H1 (cell line): ENCODE measurements around the gene CRISPLD2. TPM values are rescaled to one million over a fixed set of nuclear protein-coding genes. Genes with fewer than 3 reads are reported as not detected.

Source experiments
- CTCF ChIA-PET: fragments of 300-600 bp; sonication (Branson Sonifier 250); formaldehyde crosslinking; loops from one replicate; lab custom pipeline; 2021; ENCODE audit not compliant: partially characterized antibody; lab: Charles Lee
- POLR2A ChIA-PET: fragments of 300-600 bp; sonication (Branson Sonifier 250); formaldehyde crosslinking; loops from one replicate; lab custom pipeline; 2021; ENCODE audit warnings: inconsistent platforms; ENCODE audit not compliant: partially characterized antibody; lab: Charles Lee
- DNase-seq, 2 experiments: peaks; one replicate each; pipeline versions ENCODE4 v3.0.0 to v3.0.0-alpha.2; 2010 to 2022; ENCODE audit warnings: low spot score in 2 of 2, low read depth in 1 of 2, mixed read lengths in 1 of 2
- FAIRE-seq: peaks from 2 replicates; lab custom pipeline; 2011; peaks lifted over from hg19 to GRCh38; lab: Jason Lieb, UNC
- H2AFZ ChIP-seq: 2 replicates; pipeline ENCODE4 v1.8.1; 2012; ENCODE audit warnings: low read length, inconsistent platforms
- H2AK5ac ChIP-seq: 2 replicates; pipeline ENCODE4 v1.6.1; 2013; ENCODE audit warnings: low read depth, low read length
- H2BK120ac ChIP-seq: replicated peaks from 2 replicates; pipeline ENCODE3; 2013; ENCODE audit warnings: low read depth, low read length, inconsistent platforms
- H2BK12ac ChIP-seq: 2 replicates; pipeline ENCODE4 v1.6.1; 2013; ENCODE audit warnings: low read depth, low read length
- H2BK15ac ChIP-seq: 2 replicates; pipeline ENCODE4 v1.6.1; 2013; ENCODE audit warnings: low read length
- H2BK20ac ChIP-seq: 2 replicates; pipeline ENCODE4 v1.6.1; 2013; ENCODE audit warnings: low read length
- H2BK5ac ChIP-seq: 2 replicates; pipeline ENCODE4 v1.6.1; 2013; ENCODE audit warnings: low read depth, low read length
- H3K14ac ChIP-seq: 2 replicates; pipeline ENCODE4 v1.6.1; 2013; ENCODE audit warnings: inconsistent platforms; ENCODE audit not compliant: insufficient read length
- H3K18ac ChIP-seq: 2 replicates; pipeline ENCODE4 v1.6.1; 2013; ENCODE audit warnings: low read length; ENCODE audit errors: extremely low read depth
- H3K23ac ChIP-seq: 2 replicates; pipeline ENCODE4 v1.6.1; 2013; ENCODE audit warnings: inconsistent platforms; ENCODE audit not compliant: insufficient read length
- H3K23me2 ChIP-seq: 2 replicates; pipeline ENCODE4 v1.6.1; 2013; ENCODE audit warnings: low read depth, low read length
- H3K27ac ChIP-seq: 2 replicates; pipeline ENCODE4 v1.6.1; 2011; ENCODE audit warnings: low read depth, low read length, inconsistent platforms
- H3K27me3 ChIP-seq, 4 experiments: replicated peaks in 1 of 4; 1 replicate in 1 of 4; 2 replicates in 3 of 4; pipeline versions ENCODE4 v1.6.1 to v1.8.1; 2011 to 2013; ENCODE audit warnings: low read length in 3 of 4, mild to moderate bottlenecking in 3 of 4, inconsistent platforms in 2 of 4, mixed read lengths in 2 of 4, moderate library complexity in 1 of 4; ENCODE audit not compliant: control insufficient read depth in 3 of 4, insufficient read depth in 3 of 4; ENCODE audit errors: extremely low read depth in 1 of 4
- H3K36me3 ChIP-seq, 4 experiments: 2 replicates each; pipeline versions ENCODE4 v1.6.1 to v1.8.1; 2011 to 2013; ENCODE audit warnings: mild to moderate bottlenecking in 4 of 4, low read length in 3 of 4, moderate library complexity in 2 of 4, control low read depth in 1 of 4, inconsistent platforms in 1 of 4; ENCODE audit not compliant: insufficient read depth in 4 of 4, control insufficient read depth in 2 of 4
- H3K4ac ChIP-seq: replicated peaks from 2 replicates; pipeline ENCODE3; 2013; ENCODE audit warnings: low read length, low read depth, mixed read lengths, inconsistent platforms; ENCODE audit not compliant: insufficient read length
- H3K4me1 ChIP-seq, 4 experiments: replicated peaks in 1 of 4; 1 replicate in 1 of 4; 2 replicates in 3 of 4; pipeline versions ENCODE4 v1.6.1 to v1.8.1; 2011 to 2013; ENCODE audit warnings: low read length in 3 of 4, inconsistent platforms in 2 of 4, mixed read lengths in 1 of 4; ENCODE audit not compliant: insufficient read depth in 4 of 4, control insufficient read depth in 3 of 4
- H3K4me2 ChIP-seq, 2 experiments: 2 replicates each; pipeline versions ENCODE4 v1.6.1 to v1.8.1; 2011 to 2013; ENCODE audit warnings: low read depth in 2 of 2, low read length in 2 of 2, control low read depth in 1 of 2, inconsistent platforms in 1 of 2, mild to moderate bottlenecking in 1 of 2; ENCODE audit not compliant: insufficient read depth in 1 of 2
- H3K4me3 ChIP-seq, 4 experiments: fragments of 200-600, 300-600 bp in 1 of 4; sonication (generic), shearing (Covaris generic), sonication (Bioruptor Twin) in 1 of 4; 2 replicates each; pipeline versions ENCODE4 v1.5.1 to v1.8.1; 2011 to 2016; ENCODE audit warnings: low read length in 4 of 4, low read depth in 3 of 4, control low read depth in 2 of 4, inconsistent platforms in 2 of 4, mild to moderate bottlenecking in 2 of 4, mixed read lengths in 1 of 4, moderate library complexity in 1 of 4; ENCODE audit not compliant: insufficient read depth in 2 of 4; ENCODE audit errors: extremely low read depth in 1 of 4
- H3K56ac ChIP-seq: replicated peaks from 2 replicates; pipeline ENCODE3; 2013; ENCODE audit warnings: low read depth, mild to moderate bottlenecking, mixed read lengths, low read length, inconsistent platforms; ENCODE audit not compliant: insufficient read length
- H3K79me1 ChIP-seq: 2 replicates; pipeline ENCODE4 v1.6.1; 2013; ENCODE audit warnings: low read depth, low read length, control low read depth
- H3K79me2 ChIP-seq, 2 experiments: 2 replicates each; pipeline versions ENCODE4 v1.6.1 to v1.8.1; 2012 to 2013; ENCODE audit warnings: low read length in 2 of 2, mild to moderate bottlenecking in 2 of 2, inconsistent platforms in 1 of 2; ENCODE audit not compliant: insufficient read depth in 2 of 2, control insufficient read depth in 1 of 2
- H3K9ac ChIP-seq, 4 experiments: replicated peaks in 1 of 4; 1 replicate in 1 of 4; 2 replicates in 3 of 4; pipeline versions ENCODE4 v1.6.1 to v1.8.1; 2011 to 2013; ENCODE audit warnings: low read depth in 3 of 4, low read length in 3 of 4, control low read depth in 2 of 4, mild to moderate bottlenecking in 2 of 4, moderate library complexity in 2 of 4, inconsistent platforms in 1 of 4; ENCODE audit errors: extremely low read depth in 1 of 4
- H3K9me3 ChIP-seq, 2 experiments: 2 replicates each; pipeline versions ENCODE4 v1.6.1 to v1.8.1; 2012 to 2013; ENCODE audit warnings: mild to moderate bottlenecking in 2 of 2, moderate library complexity in 2 of 2, control low read depth in 1 of 2, inconsistent platforms in 1 of 2, low read depth in 1 of 2, low read length in 1 of 2, mixed read lengths in 1 of 2; ENCODE audit not compliant: insufficient read depth in 2 of 2
- H4K20me1 ChIP-seq, 2 experiments: replicated peaks in 1 of 2; 2 replicates each; pipeline versions ENCODE3 to v1.8.1; 2011 to 2013; ENCODE audit warnings: inconsistent platforms in 2 of 2, low read length in 2 of 2, mild to moderate bottlenecking in 1 of 2; ENCODE audit not compliant: insufficient read depth in 2 of 2, control insufficient read depth in 1 of 2
- H4K5ac ChIP-seq: 2 replicates; pipeline ENCODE4 v1.6.1; 2013; ENCODE audit warnings: low read length, low read depth, mixed read lengths, inconsistent platforms; ENCODE audit not compliant: insufficient read length
- H4K8ac ChIP-seq: 2 replicates; pipeline ENCODE4 v1.8.0; 2013; ENCODE audit warnings: mild to moderate bottlenecking, moderate library complexity, low read length, inconsistent platforms; ENCODE audit not compliant: insufficient read depth; ENCODE audit errors: extremely low read depth
- H4K91ac ChIP-seq: replicated peaks from 2 replicates; pipeline ENCODE3; 2013; ENCODE audit warnings: low read length, mixed read lengths, inconsistent platforms; ENCODE audit not compliant: insufficient read length
- GTF2F1 ChIP-seq: IDR thresholded peaks from 2 replicates; pipeline ENCODE4 v1.6.1; 2012; ENCODE audit warnings: low read depth, low read length, improper control_type of control experiment, borderline replicate concordance
- HDAC6 ChIP-seq: IDR thresholded peaks from one replicate; pipeline ENCODE4 v1.7.1; 2012; ENCODE audit warnings: low read depth, mild to moderate bottlenecking, inconsistent platforms, low read length, moderate library complexity
- JUN ChIP-seq: IDR thresholded peaks from 2 replicates; pipeline ENCODE4 v1.6.1; 2011; ENCODE audit warnings: low read depth, mild to moderate bottlenecking, improper control_type of control experiment, low read length
- KDM5A ChIP-seq: fragments of 200-600 bp; IDR thresholded peaks from 2 replicates; pipeline ENCODE4 v1.7.1; 2012; ENCODE audit warnings: mild to moderate bottlenecking, low read length, inconsistent platforms, mixed read lengths
- POLR2AphosphoS5 ChIP-seq: IDR thresholded peaks from 2 replicates; pipeline ENCODE4 v1.6.1; 2011; ENCODE audit warnings: low read depth, low read length
- USF2 ChIP-seq: IDR thresholded peaks from 2 replicates; pipeline ENCODE4 v1.6.1; 2011; ENCODE audit warnings: low read length, improper control_type of control experiment
- WGBS, 2 experiments: shearing (Covaris generic) in 1 of 2; methylation state at CpG; one replicate each; pipeline versions ENCODE4 v1.1.6 to v1.1.7; 2013 to 2015; ENCODE audit warnings: low lambda C conversion rate in 2 of 2, mixed read lengths in 2 of 2, inconsistent platforms in 1 of 2, low coverage in 1 of 2, missing lambda C conversion rate in 1 of 2; ENCODE audit not compliant: insufficient replicate concordance in 2 of 2, insufficient coverage in 1 of 2, insufficient read length in 1 of 2; ENCODE audit errors: extremely low coverage in 1 of 2, missing lambda C conversion rate in 1 of 2; 5-methylcytosine and 5-hydroxymethylcytosine counted together
- polyA plus RNA-seq, 7 experiments: library from polyadenylated mRNA; depleted of rRNA in 3 of 7; stranded (reverse) in 5 of 7; unstranded in 2 of 7; fragments of >200 nt in 5 of 7; fragments of 200-250 nt in 2 of 7; gene quantifications; 1 replicate in 5 of 7; 2 replicates in 1 of 7; 4 replicates in 1 of 7; pipeline versions ENCODE4 v1.2.1 to v1.2.3, GENCODE V29; 2011 to 2013; ENCODE audit warnings: missing spikeins in 2 of 7, mixed read lengths in 2 of 7
- total RNA-seq: library from RNA; stranded (reverse); fragmentation: NEBNext Ultra II Directional; extraction: Animal tissue kit (Norgen Biotek cat#: 25700); gene quantifications from 2 replicates; pipeline ENCODE4 v1.2.1, GENCODE V29; 2021

Gene CRISPLD2
- total and polyA plus RNA-seq, 2 of the 8 experiments (the other 6 are each of a cell fraction or from before 2014, with no cell fraction given), result 2.7 to 5.1 TPM

DNA sequence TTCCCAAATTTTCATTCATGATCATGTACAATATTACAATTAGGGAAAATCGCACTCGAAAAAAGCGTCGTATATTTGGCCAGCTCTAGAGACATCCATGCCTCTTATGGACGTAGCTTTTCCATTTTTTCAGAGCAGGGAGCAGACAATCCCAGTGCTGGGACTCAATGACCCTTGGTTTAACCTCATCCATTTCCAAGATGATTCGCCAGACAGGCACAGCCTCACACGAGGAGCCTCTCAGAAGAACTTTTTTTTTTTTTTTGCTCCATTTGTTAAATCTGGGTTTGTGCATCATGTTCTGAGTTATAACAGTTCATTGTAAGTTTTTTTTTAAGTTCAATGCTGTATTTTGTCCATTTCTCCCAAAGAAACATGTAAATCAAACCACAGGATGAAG, 99.5 kb downstream of the CRISPLD2 start:
- H2BK20ac ChIP-seq, result no peak overlapping the region
- H2BK120ac ChIP-seq, result no peak overlapping the region
- H3K18ac ChIP-seq, result no peak overlapping the region
- no peak overlapping the region for H4K5ac ChIP-seq
- H3K23me2 ChIP-seq, result no peaks in the 10 kb centered on the region; the same call in 1 of the 2 replicates
- no peak overlapping the region for H3K27ac ChIP-seq
- H3K36me3 ChIP-seq, result no peaks in the 10 kb centered on the region
- TF ChIP-seq JUN (no peak), USF2 (no peak), POLR2AphosphoS5 (no peak), HDAC6 (no peak), KDM5A (no peak), GTF2F1 (no peak)
- TF ChIP-seq, all 59 proteins: peak for 0
- no peaks in the 10 kb centered on the region for H3K79me1 ChIP-seq
- no peak for DNase-seq
- no peak overlapping the region for H3K4me2 ChIP-seq
- H3K4ac ChIP-seq, result no peak overlapping the region
- no peak overlapping the region for H3K23ac ChIP-seq
- no peaks in the 10 kb centered on the region for H4K20me1 ChIP-seq
- no peak for FAIRE-seq
- no peaks in the 10 kb centered on the region for H3K27me3 ChIP-seq
- WGBS, 2 experiments, result 74% methylated on average over 7 of the region's 7 CpGs; no CpG with 5 or more reads in 1 of the 2 experiments
- H2AK5ac ChIP-seq, result no peak overlapping the region
- no peak overlapping the region for H3K56ac ChIP-seq
- no peak overlapping the region for H4K8ac ChIP-seq
- CTCF ChIA-PET, result interaction anchor here (0.7 to 2.8 kb wide), 7 partner anchors 22 to 339 kb away, joined by 3 to 17 read pairs (median 3); no protein-coding TSS in a partner anchor
- H3K9ac ChIP-seq, result no peak overlapping the region
- H2AFZ ChIP-seq, result no peak overlapping the region
- no peaks in the 10 kb centered on the region; a peak in 1 of 7 replicates for H3K4me1 ChIP-seq
- no peak overlapping the region for H3K4me3 ChIP-seq
- no peak overlapping the region for H2BK5ac ChIP-seq
- no peaks in the 10 kb centered on the region for H3K9me3 ChIP-seq
- H3K14ac ChIP-seq, result no peak overlapping the region
- no peaks in the 10 kb centered on the region for H3K79me2 ChIP-seq
- POLR2A ChIA-PET, result no interaction called here
- H2BK12ac ChIP-seq, result no peak overlapping the region
- H4K91ac ChIP-seq, result no peak overlapping the region
- no peak overlapping the region for H2BK15ac ChIP-seq
